GM18909 (cell line): ENCODE measurements around the gene SLC22A15.
"Not testable (repeated sequence)": the region's sequence is repeated elsewhere in the genome, so short reads cannot be mapped to it uniquely, and the experiment has no call there.

Experiments
- ATAC-seq: cut with Tn5 transposase; IDR thresholded peaks from one replicate; pipeline ENCODE4 v1.9.1; 2021; ENCODE audit warnings: mild to moderate bottlenecking; ENCODE audit not compliant: unreplicated experiment, poor library complexity

Gene SLC22A15

GRCh38 chr1:115980156-115980555 is 3.8 kb downstream of the SLC22A15 start:
- ATAC-seq: no peak

GRCh38 chr1:115980998-115981993 is 5.0 kb downstream of the SLC22A15 start:
- ATAC-seq: no peak

- peak; percentile 48 for ATAC-seq
Observed at GRCh38 chr1:115982400-115982799, 6.1 kb downstream of the SLC22A15 start.

- no peak for ATAC-seq
Observed at GRCh38 chr1:115983584-115983983, 7.3 kb downstream of the SLC22A15 start.

GRCh38 chr1:115987623-115988022 is 11.3 kb downstream of the SLC22A15 start:
- ATAC-seq: no peak

- ATAC-seq: no peak
Observed at GRCh38 chr1:115988953-115989352, 12.6 kb downstream of the SLC22A15 start.

- no peak for ATAC-seq
Observed at GRCh38 chr1:115989699-115990098, 13.4 kb downstream of the SLC22A15 start.

GRCh38 chr1:115991909-115992308 is 15.6 kb downstream of the SLC22A15 start:
- no peak for ATAC-seq

GRCh38 chr1:115997921-115998320 is 21.6 kb downstream of the SLC22A15 start:
- ATAC-seq: not testable (repeated sequence)

- ATAC-seq: no peak
Observed at GRCh38 chr1:116001739-116002487, 25.6 kb downstream of the SLC22A15 start.

GRCh38 chr1:116002781-116003420 is 26.6 kb downstream of the SLC22A15 start:
- no peak for ATAC-seq

GRCh38 chr1:116003823-116004222 is 27.5 kb downstream of the SLC22A15 start:
- no peak for ATAC-seq

- peak; percentile 90 for ATAC-seq
Observed at GRCh38 chr1:116006486-116006964, 30.2 kb downstream of the SLC22A15 start.

- no peak for ATAC-seq
Observed at GRCh38 chr1:116008656-116009390, 32.5 kb downstream of the SLC22A15 start.

- ATAC-seq: no peak
Observed at GRCh38 chr1:116012716-116013115, 36.4 kb downstream of the SLC22A15 start.

- no peak for ATAC-seq
Observed at GRCh38 chr1:116015679-116016078, 39.4 kb downstream of the SLC22A15 start.

GRCh38 chr1:116018007-116018406 is 41.7 kb downstream of the SLC22A15 start:
- no peak for ATAC-seq

- ATAC-seq: no peak
Observed at GRCh38 chr1:116019653-116020253, 43.4 kb downstream of the SLC22A15 start.

- ATAC-seq: peak; percentile 86
Observed at GRCh38 chr1:116020668-116021272, 44.5 kb downstream of the SLC22A15 start.
